H1 (cell line): ENCODE measurements around the gene FCHO1.

Experiments used
- ASH2L ChIP-seq: fragments of 200-600, 300-600 bp; sonication (generic); IDR thresholded peaks from one replicate; pipeline ENCODE4 v1.7.1; 2017; ENCODE audit warnings: low read length
- BCL11A ChIP-seq, 2 experiments: IDR thresholded peaks; one replicate each; pipeline ENCODE4 v1.6.1; 2011; ENCODE audit warnings: low read depth in 2 of 2, low read length in 2 of 2, mild to moderate bottlenecking in 2 of 2
- BRCA1 ChIP-seq: IDR thresholded peaks from 2 replicates; pipeline ENCODE4 v1.6.1; 2012; ENCODE audit warnings: low read depth, low read length, improper control_type of control experiment
- CTCF ChIP-seq, 3 experiments: IDR thresholded peaks; 1 replicate in 2 of 3; 2 replicates in 1 of 3; pipeline versions ENCODE4 v1.5.1 to v1.6.1; 2011; ENCODE audit warnings: low read length in 3 of 3, mild to moderate bottlenecking in 3 of 3, inconsistent platforms in 2 of 3, low read depth in 1 of 3, moderate library complexity in 1 of 3; ENCODE audit not compliant: insufficient read depth in 1 of 3; ENCODE audit errors: control extremely low read depth in 1 of 3
- MAX ChIP-seq: IDR thresholded peaks from 2 replicates; pipeline ENCODE4 v1.6.1; 2012; ENCODE audit warnings: inconsistent platforms
- PHF8 ChIP-seq: fragments of 200-600 bp; sonication (generic); conservative IDR thresholded peaks from 2 replicates; pipeline ENCODE4 v1.7.1; 2012; ENCODE audit warnings: low read depth, mild to moderate bottlenecking, inconsistent platforms, low read length, moderate library complexity
- POLR2A ChIP-seq, 2 experiments: IDR thresholded peaks; 1 replicate in 1 of 2; 2 replicates in 1 of 2; pipeline ENCODE4 v1.6.1; 2011; ENCODE audit warnings: low read depth in 2 of 2, low read length in 2 of 2, mild to moderate bottlenecking in 2 of 2; ENCODE audit errors: control extremely low read depth in 1 of 2
- RAD21 ChIP-seq, 2 experiments: IDR thresholded peaks in 1 of 2; conservative IDR thresholded peaks in 1 of 2; 2 replicates each; pipeline ENCODE4 v1.6.1; 2011; ENCODE audit warnings: low read depth in 2 of 2, low read length in 2 of 2, improper control_type of control experiment in 1 of 2, inconsistent platforms in 1 of 2, mild to moderate bottlenecking in 1 of 2, moderate library complexity in 1 of 2
- SIRT6 ChIP-seq: IDR thresholded peaks from one replicate; pipeline ENCODE4 v1.7.1; 2012; ENCODE audit warnings: low read length, inconsistent platforms
- SP4 ChIP-seq: IDR thresholded peaks from 2 replicates; pipeline ENCODE4 v1.6.1; 2012; ENCODE audit warnings: low read length, inconsistent platforms

GRCh38 chr19:17751912-17752273, 616 bp downstream of the FCHO1 start:
- TF ChIP-seq SP4 (no peak), ASH2L (no peak), MAX (no peak), BRCA1 (no peak), CTCF (IDR thresholded peaks at IDR 0.05; ENCODE audit: control extremely low read depth in 1 of 3, insufficient read depth in 1 of 3, low read depth in 1 of 3, low read length in 3 of 3) (no peak), POLR2A (IDR thresholded peaks at IDR 0.05; ENCODE audit: control extremely low read depth in 1 of 2, low read depth in 2 of 2, low read length in 2 of 2) (no peak), SIRT6 (no peak), RAD21 (IDR thresholded peaks at IDR 0.05 in 1 of 2, conservative IDR thresholded peaks at IDR 0.05 in 1 of 2; ENCODE audit: low read depth in 2 of 2, low read length in 2 of 2) (no peak), PHF8 (no peak), BCL11A (IDR thresholded peaks at IDR 0.05; ENCODE audit: low read depth in 2 of 2, low read length in 2 of 2) (no peak)
